Measurements from ENCODE around the gene KRT6C.
A peak's percentile ranks its signal among the peaks of the same experiment; 100 is the strongest.

Gene KRT6C

DNA sequence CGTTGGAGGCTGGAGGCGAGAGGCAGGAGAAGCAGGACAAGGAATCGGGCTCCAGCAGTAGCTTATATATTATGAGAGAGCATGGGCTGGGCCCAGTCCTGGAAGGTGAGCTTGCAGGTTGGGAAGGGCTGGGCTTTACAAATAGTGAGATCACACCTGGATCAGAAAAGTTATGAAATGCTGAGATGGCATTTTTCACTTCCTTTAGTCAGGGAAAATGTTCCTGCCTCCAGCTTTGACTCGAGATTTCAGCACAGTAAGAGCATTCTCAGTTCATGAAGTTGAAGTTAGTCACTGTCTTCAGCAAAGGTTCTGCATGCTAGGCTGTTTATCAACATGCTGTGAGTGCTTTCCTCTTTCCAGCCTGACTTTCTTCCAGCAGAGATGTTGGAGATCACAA is at the start of gene KRT6C:
KRT6C (minus strand) TSS at position 38 of the 400 bp plus-strand sequence. CDS start 68 bp downstream, outside the sequence.
- DNase-seq, result no peak

DNA sequence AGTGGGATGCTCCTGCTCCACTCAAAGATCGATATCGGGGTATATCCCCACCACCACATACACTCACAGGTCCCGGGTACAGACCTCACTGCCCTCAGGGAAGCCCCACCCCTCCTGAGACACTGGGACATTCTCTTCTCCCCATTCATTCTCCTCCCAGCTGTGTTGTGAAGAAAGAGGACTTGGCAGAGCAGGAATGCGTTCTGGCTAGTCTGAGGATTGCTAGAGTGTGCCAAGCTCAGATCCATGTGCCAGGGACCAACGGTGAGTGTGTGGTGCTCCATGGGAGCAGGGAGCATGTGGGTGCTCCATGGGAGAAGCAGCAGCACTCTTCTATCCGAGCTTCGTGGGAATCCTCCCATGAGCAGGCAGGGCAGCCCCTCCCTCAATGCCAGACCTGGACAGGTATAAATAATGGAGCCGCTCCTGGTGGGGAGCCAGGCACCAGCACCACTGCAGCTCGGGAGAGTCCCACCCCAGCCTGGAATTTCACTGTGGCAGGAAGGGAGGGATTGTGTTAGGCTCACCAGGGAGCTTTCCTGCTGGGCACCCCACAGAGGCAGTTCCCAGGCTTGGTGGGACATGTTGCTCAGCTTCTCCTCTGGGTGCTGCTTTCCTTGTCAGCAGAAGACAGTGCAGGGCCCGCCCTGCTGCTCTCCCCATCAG is 48.9 kb upstream of the KRT6C start:
- DNase-seq, result peak in 2 of 3 experiments; percentile 29 to 33

DNA sequence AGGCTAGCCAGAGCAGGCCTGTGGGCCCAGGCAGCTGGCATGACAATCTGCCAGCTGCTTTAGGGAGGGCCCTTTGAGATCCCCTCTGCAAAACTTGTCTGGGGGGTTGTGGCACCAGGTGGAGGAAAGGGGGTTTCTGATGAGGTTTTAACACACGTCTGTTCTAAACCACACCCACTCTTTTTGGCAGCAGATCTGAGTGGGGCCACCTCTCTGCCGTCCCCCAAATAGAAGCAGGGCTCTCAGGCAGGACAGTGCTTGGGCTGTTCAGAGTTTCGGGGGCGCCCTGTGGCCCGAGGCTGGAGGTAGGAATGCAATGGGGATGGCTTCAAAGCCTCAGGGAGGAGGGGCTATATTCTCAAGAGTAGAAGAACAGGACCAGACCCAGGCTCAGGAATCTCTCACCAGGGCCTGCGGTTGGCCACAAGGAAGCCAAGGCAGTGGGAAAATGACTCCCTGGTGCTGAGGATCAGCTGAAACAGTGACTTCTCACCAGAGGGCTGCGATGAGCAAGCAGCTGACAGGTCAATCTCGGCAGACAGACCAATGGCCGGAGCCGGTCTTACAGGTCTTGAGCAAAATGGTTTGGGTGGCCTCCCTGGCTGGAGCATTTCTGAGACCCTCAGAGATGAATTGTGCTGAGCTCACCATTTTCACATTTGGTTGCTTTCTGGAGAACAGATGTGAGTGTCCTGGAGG is 48.1 kb upstream of the KRT6C start:
- DNase-seq, result no peak

DNA sequence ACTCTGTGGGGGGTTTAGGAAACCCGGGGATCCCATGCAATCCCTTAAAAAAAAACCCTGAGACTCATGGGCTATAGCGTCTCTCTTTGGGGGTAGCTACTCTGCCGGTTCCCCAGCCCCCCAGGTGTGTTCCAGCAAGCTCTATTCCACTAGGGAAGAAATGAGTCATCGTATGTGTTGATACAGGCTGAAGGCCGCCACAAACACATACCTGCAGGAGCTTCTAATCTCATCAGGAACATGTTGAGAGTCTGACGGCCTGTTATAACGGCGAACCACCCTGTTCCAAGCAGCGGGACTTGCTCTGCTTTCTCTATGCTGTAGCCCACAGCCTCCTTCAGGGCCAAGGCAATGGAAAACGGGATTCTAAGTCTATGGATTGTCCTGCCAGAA is 47.6 kb upstream of the KRT6C start:
- DNase-seq, result no peak

DNA sequence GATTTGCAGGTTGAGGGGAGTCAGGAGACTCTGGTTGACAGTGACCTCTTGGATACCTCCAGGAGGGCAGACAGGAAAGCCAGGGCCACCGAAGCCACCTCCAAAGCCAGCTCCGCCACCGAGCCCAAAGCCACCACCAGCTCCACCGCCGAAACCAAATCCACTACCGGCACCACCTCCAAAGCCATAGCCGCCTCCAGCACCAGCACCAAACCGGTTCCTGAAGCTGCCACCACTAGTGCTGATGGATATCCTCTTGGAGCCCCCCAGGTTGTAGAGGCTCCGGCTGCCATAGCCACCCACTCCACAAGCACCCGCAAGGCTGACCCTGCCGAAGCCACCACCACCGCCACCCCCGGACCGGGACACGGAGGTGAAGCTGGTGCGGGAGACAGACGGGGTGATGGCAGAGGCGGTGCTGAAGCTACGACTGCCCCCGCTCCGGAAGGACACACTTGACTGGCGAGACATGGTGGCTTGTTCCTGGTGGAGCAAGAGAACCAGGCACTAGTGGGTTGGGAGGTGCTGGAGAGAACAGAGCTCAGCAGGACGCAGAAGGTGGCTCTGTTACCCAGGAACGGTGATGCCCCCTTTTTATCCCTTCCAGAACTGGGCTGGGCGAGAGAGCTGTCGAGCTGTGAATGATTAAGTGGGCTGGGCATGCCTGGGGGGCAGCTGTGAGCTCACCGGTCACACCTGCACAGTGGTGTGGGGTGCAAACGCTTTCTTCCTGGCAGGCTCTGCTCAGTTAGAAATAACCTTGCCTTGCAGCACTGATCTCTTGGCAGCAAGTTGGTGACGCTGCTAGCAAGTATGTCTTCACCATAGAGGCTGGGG is 46.4 kb upstream of the KRT6C start, which contains the start of gene KRT5:
KRT5 (minus strand) TSS at position 569 of the 837 bp plus-strand sequence; CDS start at position 471, 98 bp downstream.
- DNase-seq, result peak in 2 of 3 experiments; percentile 33 to 56

DNA sequence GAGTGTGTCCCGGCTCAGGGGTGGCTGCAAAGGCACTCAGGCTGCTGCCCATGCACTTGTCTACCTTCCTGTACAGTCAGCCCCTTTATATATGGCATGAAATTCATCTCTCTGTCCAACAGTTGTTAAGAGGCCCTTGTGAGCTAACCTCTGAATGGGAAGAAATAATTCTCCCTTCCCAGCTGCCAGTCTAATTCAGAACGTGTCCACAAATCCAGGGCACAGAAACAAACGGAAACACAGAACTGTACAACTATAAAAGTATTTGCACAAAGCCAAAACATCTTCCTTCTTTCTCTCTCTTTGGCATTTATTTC is 45.7 kb upstream of the KRT6C start:
- DNase-seq, result no peak

DNA sequence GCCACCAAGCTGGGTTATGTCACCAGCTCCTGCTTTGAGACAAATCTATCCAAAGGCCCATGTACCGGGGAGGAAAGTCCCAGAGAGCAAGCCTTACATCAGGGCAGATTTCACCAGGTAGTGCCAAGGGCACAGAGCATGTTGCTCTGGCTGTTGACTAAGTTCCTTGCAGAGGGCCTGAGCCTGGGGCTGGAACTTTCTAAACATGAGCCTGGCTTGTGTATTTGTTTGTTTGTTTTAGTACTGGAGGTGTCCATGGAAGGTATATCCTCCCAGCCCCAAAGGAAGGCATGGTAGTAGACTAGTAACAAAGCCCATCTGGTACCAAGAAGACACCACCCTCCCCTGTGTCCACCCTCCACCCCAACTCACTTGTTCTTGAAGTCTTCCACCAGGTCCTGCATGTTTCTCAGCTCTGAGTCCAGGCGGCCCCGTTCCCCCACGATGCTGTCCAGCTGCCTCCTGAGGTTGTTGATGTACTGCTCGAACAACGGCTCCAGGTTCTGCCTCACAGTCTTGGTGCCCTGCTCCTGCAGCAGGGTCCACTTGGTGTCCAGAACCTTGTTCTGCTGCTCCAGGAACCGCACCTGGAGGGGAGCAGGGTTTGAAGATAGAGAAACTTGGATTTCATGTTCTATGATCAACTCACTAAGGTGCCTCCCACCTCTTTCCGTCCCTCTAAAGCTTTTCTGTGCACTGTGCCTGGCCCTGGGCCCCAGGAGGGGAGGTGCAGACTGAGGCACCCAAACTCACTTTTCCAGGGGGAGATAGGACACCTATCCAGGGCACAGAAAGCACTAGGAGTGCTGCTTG is 45.2 kb upstream of the KRT6C start:
- DNase-seq, result no peak

DNA sequence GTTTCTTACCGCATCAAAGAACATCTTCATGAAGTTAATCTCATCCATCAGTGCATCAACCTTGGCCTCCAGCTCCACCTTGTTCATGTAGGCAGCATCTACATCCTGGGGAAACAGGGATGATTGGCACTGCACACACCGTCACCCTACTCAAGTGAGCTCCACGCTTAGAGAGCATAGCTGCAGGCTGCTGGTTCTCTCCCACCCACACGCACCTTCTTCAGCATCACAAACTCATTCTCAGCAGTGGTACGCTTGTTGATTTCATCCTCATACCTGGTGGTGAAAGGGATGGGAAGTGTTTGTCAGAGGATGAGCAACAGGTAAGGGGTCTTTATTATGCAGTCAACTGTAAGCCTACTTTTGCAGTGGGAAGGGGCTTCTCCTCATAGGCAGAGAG is 44.3 kb upstream of the KRT6C start:
- no peak for DNase-seq

DNA sequence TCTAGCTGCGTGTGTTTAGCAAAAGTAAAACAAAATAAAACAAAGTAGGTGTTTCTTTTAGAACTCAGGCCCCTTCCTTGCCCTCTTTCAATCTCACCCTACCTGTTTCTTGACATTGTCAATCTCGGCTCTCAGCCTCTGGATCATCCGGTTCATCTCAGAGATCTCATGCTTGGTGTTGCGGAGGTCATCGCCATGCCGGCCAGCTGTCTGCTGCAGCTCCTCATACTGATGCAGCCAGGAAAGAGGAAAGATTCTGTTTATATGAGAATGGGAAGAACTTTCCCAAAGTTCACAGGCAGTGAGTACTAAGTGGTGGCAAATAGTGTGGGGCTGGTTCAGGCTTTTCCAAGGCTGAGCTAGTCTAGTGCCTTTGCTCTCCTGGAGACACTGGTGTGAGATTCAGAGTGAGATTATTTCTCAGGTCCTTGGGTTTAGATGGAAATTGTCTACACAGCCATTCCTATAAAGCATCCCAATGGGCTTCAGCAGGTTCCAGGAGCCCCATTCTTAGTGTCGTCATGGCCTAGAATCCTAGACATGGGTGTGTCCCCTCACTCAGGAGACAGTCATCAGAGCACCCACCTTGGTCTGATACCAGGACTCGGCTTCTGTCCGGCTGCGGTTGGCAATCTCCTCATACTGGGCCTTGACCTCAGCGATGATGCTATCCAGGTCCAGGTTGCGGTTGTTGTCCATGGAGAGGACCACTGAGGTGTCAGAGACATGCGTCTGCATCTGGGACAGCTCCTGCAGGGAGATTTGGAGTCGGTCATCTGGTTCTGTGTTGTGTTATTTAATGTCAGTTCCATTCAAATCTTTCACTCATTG is 43.6 kb upstream of the KRT6C start:
- no peak for DNase-seq

DNA sequence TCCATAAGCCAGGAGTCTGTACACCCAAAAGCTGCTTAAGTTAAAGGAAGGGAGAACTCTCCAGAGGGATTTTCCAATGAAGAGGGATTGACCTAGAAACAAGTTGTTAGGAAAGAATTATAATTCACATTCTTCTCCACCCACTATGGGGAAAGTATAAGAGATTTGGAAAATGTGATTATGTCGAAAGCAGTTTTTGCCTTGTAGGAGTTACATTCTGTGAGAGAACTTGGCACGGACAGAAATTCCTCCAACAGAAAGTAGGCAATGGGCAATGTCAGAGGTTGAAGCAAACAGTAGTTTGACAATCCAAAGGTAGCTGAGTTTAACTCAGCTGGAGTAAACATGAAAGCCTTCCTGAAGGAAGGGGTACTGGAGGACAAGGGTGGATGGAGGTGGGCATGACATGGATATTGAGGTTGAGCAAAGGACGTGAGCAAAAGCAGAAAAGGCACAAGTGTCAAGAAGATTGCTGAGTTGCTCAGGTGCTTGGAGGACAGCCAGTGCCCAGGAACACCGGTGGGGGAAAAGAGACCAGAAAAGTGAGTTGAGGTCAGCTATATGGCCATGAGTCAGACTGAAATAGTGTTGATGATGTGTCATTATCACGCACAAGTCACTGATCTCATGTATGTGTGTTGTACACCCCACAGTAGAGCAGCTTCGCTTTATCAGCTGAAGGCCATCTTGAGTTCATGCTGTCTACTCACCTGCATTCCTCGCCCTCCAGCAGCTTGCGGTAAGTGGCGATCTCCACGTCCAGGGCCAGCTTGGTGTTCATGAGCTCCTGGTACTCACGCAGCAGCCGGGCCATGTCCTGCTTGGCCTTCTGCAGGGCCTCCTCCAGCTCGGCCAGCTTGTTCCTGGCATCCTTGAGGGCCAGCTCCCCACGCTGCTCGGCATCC is 42.6 kb upstream of the KRT6C start:
- DNase-seq, result no peak

DNA sequence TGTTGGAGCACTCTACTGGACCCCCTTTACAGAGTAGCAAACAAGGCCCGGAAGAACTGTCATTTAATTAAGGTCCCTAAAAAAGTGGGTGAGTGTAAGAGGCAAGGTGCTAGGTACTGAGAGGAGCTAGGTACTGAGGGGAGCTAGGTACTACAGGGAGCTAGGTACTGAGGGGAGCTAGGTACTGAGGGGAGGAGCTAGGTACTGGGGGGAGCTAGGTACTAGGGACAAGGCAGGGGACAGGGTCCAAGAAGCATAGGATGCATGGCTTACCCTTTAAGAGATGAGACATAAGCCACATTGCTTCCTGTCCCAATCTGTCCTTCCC is 41.7 kb upstream of the KRT6C start:
- DNase-seq, result no peak

DNA sequence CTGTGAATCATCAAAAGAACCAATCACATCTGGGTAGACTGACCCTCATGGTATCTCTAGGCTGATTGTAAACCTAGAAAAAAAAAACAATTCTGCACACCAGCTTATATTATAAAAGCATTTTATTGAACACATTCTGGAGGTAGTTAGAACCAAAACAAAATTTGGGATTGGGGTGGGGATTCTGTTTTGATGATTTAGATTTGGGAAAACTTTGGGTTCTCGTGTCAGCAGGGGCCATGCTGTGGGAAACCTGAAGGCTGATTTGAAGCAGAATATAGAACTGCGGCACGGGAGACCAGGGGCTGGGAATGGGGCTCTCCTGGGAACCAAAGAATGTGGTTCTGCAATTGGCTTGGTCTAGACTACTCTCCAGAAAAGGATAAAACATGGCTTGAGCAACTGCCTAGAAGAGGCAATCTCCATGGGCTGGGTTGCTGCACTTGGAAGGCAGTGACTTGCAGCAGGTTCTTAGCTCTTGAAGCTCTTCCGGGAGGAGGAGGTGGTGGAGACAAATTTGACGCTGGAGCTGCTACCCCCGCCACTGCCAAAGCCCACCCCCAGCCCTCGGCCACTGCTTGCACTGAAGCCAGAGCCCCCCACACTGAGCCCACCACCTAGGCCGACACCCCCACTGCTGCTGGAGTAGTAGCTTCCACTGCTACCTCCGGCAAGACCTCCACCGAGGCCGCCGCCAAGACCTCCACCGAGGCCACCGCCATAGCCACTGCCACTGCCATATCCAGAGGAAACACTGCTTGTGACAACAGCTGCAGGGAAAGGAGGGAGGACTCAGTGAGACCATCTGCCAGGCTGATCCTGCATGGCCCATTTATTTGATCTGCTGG is 41.1 kb upstream of the KRT6C start:
- DNase-seq, result no peak

DNA sequence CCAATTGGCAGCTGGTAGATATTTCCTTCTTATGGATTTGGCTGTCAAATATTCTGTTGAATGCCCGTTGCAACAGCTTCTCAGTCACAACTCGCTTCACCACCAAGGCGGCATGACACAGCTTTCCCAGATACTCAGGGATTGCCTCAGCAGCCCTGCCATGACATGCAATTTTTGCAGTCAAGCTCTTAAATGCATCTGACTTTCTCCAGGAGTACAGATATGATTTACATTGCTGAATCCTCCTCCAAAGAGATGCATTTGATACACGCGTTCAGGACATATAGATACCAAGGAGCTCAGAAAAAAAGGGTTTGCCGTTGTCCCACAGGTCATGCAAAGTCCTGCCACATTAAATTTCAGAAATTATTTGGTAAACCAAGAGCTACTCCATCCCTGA is 40.1 kb upstream of the KRT6C start:
- no peak for DNase-seq

DNA sequence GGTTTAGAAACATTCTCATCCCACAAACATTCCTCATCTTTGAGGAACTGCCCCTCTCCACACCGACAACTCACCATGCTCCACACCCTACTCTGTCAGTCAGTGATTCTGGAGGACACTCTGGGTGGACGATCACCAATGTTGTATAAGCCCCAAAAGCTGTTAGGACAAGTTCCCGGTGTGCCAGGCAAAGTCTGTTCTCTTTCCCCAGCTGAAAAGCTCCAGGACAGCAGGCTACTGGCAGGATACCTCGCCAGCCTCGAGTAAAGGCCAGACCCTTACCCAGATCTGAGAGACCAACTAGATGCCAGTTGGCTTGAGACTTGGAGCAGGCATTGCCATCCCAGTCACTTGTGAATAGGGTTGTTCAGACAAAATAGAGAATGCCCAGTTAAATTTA is 34.6 kb upstream of the KRT6C start:
- no peak for DNase-seq

DNA sequence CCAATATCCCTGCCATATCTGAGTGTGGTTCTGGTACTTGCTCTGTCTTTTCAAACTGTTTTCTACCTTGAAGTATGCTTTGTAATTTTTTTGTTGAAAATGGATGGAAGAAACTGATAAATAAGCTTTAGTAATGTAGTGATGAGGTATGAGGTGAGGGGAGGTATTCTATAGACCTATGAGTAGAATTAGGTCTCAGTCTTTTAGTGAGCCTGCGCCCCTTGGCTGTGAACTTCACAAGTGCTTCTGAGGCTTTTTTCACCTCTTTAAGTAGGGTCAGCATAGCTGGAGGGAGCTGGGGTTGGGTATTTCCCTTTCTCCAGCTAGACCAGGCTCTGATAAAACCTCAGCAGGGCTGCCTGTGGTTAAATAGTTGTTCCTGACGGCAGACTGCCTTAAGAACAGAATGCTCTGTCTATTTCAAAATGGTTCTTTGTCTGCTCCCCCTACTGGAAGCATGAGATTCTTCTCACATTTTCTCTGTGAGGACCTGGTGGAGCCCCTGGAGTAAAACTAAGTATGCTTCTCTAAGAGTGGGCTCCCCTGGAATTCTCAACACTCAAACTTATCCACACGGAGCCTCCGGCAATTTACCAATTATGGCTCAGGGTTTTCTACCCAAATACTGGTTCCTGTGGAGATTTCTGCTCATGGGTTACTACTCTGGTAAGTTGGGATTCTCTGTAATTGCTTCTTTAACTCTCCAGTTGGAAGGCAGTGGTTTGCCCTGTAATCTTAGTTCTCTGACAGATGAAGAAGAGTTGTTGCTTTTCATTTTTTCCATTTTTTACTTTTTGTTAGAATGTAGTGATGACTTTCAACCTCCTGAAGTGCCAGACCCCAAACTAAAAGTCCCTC is 33.5 kb upstream of the KRT6C start:
- peak; percentile 32 to 65 (median 35) for DNase-seq

DNA sequence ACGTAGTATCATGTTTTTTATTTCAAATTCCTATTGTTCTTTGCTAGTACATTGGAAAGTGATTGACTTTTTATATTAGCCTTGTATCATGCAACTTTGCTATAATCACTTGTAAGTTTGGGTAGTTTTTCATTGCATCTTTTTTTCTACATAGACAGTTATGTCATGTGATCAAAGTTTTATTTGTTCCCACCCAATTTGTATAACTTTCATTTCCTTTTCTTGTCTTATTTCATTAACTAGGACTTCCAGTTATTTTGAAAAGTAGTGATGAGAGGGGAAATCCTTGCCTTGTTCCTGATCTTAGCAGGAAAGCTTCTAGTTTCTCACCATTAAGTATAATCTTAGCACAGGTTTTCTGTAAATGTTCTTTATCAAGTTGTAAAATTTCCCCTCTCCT is 29.3 kb upstream of the KRT6C start:
- no peak for DNase-seq

DNA sequence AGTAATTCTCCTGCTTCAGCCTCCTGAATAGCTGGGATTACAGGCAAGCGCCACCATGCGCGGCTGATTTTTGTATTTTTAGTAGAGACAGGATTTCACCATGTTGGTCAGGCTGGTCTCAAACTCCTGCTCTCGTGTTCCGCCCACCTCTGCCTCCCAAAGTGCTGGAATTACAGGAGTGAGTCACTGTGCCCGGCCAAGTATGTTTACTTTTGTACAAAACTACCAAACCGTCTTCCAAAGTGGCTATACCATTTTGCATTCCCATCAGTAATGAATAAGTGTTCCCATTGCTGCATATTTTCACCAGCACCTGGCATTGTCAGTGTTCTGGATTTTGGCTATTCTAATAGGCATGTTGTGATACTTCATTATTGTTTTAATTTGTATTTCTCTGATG is 27.9 kb upstream of the KRT6C start:
- DNase-seq, result no peak

DNA sequence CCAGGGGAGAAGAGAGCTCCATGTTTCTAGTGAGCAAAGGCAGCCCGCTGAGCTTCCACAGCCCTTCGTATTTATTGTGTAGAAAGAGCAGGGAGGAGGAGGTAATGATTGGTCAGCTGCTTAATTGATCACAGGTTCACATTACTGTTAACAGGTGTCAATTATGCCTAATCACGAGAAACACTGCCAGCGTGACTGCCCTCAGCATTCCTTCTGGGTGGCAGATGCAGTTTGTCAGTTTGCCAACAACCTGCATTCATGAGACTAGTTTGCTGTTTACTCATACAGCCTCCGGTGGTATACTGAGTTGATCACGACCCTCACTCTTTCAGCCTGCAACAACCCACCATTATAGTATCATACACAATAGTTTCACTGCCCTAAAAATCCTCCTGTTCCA is 27.0 kb upstream of the KRT6C start:
- peak in 1 of 3 experiments; percentile 50 for DNase-seq
